Endometrium (tissue), 2 donors: ENCODE results near the gene TRAP1.
A peak's percentile ranks its signal among the peaks of the same experiment; 100 is the strongest.

Experiments used
- FAIRE-seq: peaks from 2 replicates; lab custom pipeline; 2012; peaks lifted over from hg19 to GRCh38; lab: Jason Lieb, UNC
- donor health status: control.
- donor health status: control.

The TRAP1 gene

GRCh38 chr16:3713587-3714242 is 3.6 kb downstream of the TRAP1 start:
- FAIRE-seq, result no peak

GRCh38 chr16:3712861-3713372 is 4.4 kb downstream of the TRAP1 start:
- no peak for FAIRE-seq

- FAIRE-seq, result no peak
These were observed 10.9 kb downstream of the TRAP1 start for GRCh38 chr16:3706253-3707012.

- no peak for FAIRE-seq
These were observed 15.2 kb downstream of the TRAP1 start for GRCh38 chr16:3702082-3702481.

- FAIRE-seq, result no peak
These were observed 15.8 kb downstream of the TRAP1 start for GRCh38 chr16:3701531-3701930.

- no peak for FAIRE-seq
These were observed 18.4 kb downstream of the TRAP1 start for GRCh38 chr16:3698941-3699340.

GRCh38 chr16:3696425-3697218 is 20.7 kb downstream of the TRAP1 start:
- FAIRE-seq, result no peak

- no peak for FAIRE-seq
These were observed 21.5 kb downstream of the TRAP1 start for GRCh38 chr16:3695610-3696369.

- no peak for FAIRE-seq
These were observed 23.3 kb downstream of the TRAP1 start for GRCh38 chr16:3694051-3694450.

GRCh38 chr16:3691761-3692160 is 25.6 kb downstream of the TRAP1 start:
- FAIRE-seq, result no peak

GRCh38 chr16:3690980-3691720 is 26.2 kb downstream of the TRAP1 start:
- no peak for FAIRE-seq

GRCh38 chr16:3690470-3690928 is 26.8 kb downstream of the TRAP1 start:
- peak; percentile 94 for FAIRE-seq

GRCh38 chr16:3689731-3690130 is 27.6 kb downstream of the TRAP1 start:
- no peak for FAIRE-seq

GRCh38 chr16:3687792-3688191 is 29.5 kb downstream of the TRAP1 start:
- FAIRE-seq, result no peak

- FAIRE-seq, result no peak
These were observed 30.3 kb downstream of the TRAP1 start for GRCh38 chr16:3687021-3687420.

GRCh38 chr16:3681206-3681605 is 36.1 kb downstream of the TRAP1 start:
- no peak for FAIRE-seq

- no peak for FAIRE-seq
These were observed 39.3 kb downstream of the TRAP1 start for GRCh38 chr16:3677994-3678393.

GRCh38 chr16:3675601-3676130 is 41.7 kb downstream of the TRAP1 start:
- no peak for FAIRE-seq

GRCh38 chr16:3674513-3675295 is 42.6 kb downstream of the TRAP1 start:
- no peak for FAIRE-seq
